Caco-2 (cell line): ENCODE measurements around the gene NAP1L4. TPM values are rescaled to one million over a fixed set of nuclear protein-coding genes. Genes with fewer than 3 reads are reported as not detected.
A peak's percentile ranks its signal among the peaks of the same experiment; 100 is the strongest.

Source experiments
- BruUV-seq: library from RNA; stranded (reverse); fragments of 400-500 nt; replicated peaks from 2 replicates; lab custom pipeline; 2021; lab: Mats Ljungman, UMichigan
- CTCF ChIA-PET: fragments of 300-600 bp; sonication (Branson Sonifier 250); formaldehyde crosslinking; loops from one replicate; lab custom pipeline; 2022; ENCODE audit warnings: antibody characterized with exemption; lab: Charles Lee
- POLR2A ChIA-PET: fragments of 300-600 bp; sonication (Branson Sonifier 250); formaldehyde crosslinking; loops from one replicate; lab custom pipeline; 2022; ENCODE audit warnings: antibody characterized with exemption; lab: Charles Lee
- DNase-seq, 2 experiments: peaks; one replicate each; pipeline versions ENCODE4 v3.0.0 to v3.0.0-alpha.2; 2020 to 2022
- H3K27me3 ChIP-seq: replicated peaks from 2 replicates; pipeline ENCODE4 v1.6.0; 2011; ENCODE audit warnings: low read length; ENCODE audit not compliant: control insufficient read depth, insufficient read depth
- H3K36me3 ChIP-seq: 2 replicates; pipeline ENCODE4 v1.5.1; 2011; ENCODE audit warnings: low read length; ENCODE audit not compliant: control insufficient read depth, insufficient read depth
- H3K4me1 ChIP-seq: fragments of 250-450 bp; sonication (Bioruptor Pico); 2 replicates; pipeline ENCODE4 v1.5.1; 2020; ENCODE audit warnings: mild to moderate bottlenecking
- H3K4me3 ChIP-seq: 2 replicates; pipeline ENCODE4 v1.5.1; 2011; ENCODE audit warnings: low read depth, mild to moderate bottlenecking, control low read depth, low read length
- H3K9me3 ChIP-seq: fragments of 250-450 bp; sonication (Bioruptor Pico); 2 replicates; pipeline ENCODE4 v1.5.1; 2020; ENCODE audit warnings: mild to moderate bottlenecking, moderate library complexity
- H3K27ac Mint-ChIP-seq: one replicate; pipeline ENCODE4 v1.8.0; 2022; ENCODE audit warnings: mixed read lengths; ENCODE audit not compliant: unreplicated experiment
- H3K27me3 Mint-ChIP-seq: one replicate; pipeline ENCODE4 v1.8.0; 2022; ENCODE audit warnings: mixed read lengths; ENCODE audit not compliant: insufficient read depth, unreplicated experiment
- H3K36me3 Mint-ChIP-seq: one replicate; pipeline ENCODE4 v1.8.0; 2022; ENCODE audit warnings: mild to moderate bottlenecking, mixed read lengths; ENCODE audit not compliant: insufficient read depth, unreplicated experiment
- H3K4me1 Mint-ChIP-seq: one replicate; pipeline ENCODE4 v1.8.0; 2022; ENCODE audit warnings: low read depth, mixed read lengths; ENCODE audit not compliant: unreplicated experiment
- H3K4me3 Mint-ChIP-seq: one replicate; pipeline ENCODE4 v1.8.0; 2022; ENCODE audit warnings: mild to moderate bottlenecking, moderate library complexity, mixed read lengths; ENCODE audit not compliant: unreplicated experiment
- H3K9me3 Mint-ChIP-seq: one replicate; pipeline ENCODE4 v1.8.0; 2022; ENCODE audit warnings: mixed read lengths; ENCODE audit not compliant: unreplicated experiment
- intact Hi-C: fragments of 100-400 bp; cut with micrococcal nuclease; formaldehyde crosslinking; loops from one replicate; pipeline ENCODE4 v1.10.0; 2022; ENCODE audit not compliant: unreplicated experiment
- total RNA-seq: library from RNA; stranded (reverse); gene quantifications from 2 replicates; pipeline ENCODE4 v1.2.3, GENCODE V29; 2022
- TF ChIP-seq, protein P1 (sequence below), 2 experiments: fragments of 200-600 bp in 1 of 2; IDR thresholded peaks; 1 replicate in 1 of 2; 2 replicates in 1 of 2; pipeline versions ENCODE4 v1.5.1 to v1.8.0; 2011 to 2022; ENCODE audit warnings: antibody characterized with exemption in 1 of 2, control low read depth in 1 of 2, inconsistent platforms in 1 of 2, low read depth in 1 of 2, low read length in 1 of 2, mild to moderate bottlenecking in 1 of 2, moderate library complexity in 1 of 2; ENCODE audit not compliant: insufficient read depth in 1 of 2, severe bottlenecking in 1 of 2, unreplicated experiment in 1 of 2

The NAP1L4 gene
- total RNA-seq, 1 experiment from 2014 or later = 215 TPM

DNA sequence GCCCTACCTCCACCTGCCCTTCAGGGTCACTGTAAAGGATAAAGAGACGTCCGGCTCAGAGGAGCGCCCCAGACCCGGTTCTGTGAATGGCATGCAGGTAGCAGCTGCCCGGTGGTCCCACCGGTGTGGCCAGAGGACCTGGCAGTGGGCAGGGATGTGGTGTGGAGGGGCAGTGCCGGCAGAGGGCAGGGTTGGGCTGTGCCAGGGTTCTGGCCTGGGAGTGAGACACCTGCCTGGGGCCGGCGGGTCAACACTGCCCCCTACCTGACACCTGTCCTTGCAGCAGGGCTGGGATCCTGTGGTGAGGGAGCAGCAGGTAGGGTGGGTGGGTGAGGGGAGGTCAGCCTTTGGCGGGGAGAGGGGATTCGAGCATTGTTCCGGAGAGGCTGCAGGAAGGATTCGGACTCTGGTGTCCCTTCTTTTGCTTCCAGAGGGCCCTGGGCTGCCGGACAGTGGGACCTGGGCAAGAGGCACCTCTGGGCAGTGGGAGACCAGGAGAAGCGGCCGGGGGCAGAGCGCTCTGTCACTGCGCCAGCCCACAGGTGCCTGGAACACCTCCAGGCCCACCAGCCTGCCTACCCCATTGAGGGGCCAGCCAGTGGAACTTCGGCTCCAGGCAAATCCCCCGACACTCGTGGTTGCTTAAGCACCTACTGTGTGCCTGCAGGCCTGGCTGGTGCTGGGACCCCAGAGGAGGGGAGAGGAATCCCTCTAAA lies 61.3 kb downstream of the NAP1L4 start:
- peak overlapping the region; percentile 91 for H3K4me3 ChIP-seq

DNA sequence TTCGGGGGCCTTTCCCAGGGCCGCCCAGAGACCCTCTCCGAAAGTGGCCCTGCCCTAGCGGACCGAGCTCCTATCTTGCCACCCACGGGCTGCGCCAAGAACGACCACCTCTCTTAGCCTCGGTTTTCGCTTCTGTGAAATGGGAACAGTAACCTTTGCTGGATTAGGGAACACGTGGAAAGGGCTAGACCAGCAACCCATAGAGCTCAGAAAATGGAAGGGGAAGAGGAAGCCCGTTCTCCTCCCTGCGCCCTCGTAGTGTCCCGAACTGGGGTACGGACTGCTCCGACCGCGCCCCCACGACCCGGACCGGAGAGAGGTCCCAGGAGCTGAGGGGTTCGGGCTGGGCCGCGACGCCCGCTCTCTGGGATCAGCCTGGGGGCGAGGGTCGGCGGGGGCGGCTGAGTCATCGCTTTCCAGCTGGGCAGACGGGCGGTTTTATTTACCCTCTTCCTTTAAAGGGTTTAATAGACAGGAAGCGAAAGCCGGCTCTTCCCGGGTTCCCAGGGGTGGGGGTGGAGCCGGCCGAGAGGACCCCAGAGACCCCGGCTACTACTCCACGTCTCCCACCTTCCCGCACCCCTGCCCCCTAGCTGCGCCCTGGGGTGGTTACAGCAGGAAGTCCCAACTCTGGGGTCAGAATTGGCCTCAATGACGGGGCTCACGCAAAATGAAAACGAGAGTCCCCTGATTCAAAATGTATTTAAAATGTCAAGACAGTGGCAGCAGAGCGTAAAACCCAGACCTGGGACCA lies 62.0 kb downstream of the NAP1L4 start:
- Mint-ChIP-seq H3K4me3 (peak overlapping the region; percentile 73), H3K27me3 (no peaks in the 10 kb centered on the region), H3K36me3 (peaks cover 33% of the 10 kb centered on the region), H3K27ac (peak overlapping the region; percentile 79), H3K4me1 (no peaks in the 10 kb centered on the region), H3K9me3 (no peaks in the 10 kb centered on the region)
- intact Hi-C loops = loop anchor here (1.0 to 5.0 kb wide), 4 partner anchors 28 to 397 kb away; a partner anchor contains a TSS
- TF ChIP-seq, protein P1, sequence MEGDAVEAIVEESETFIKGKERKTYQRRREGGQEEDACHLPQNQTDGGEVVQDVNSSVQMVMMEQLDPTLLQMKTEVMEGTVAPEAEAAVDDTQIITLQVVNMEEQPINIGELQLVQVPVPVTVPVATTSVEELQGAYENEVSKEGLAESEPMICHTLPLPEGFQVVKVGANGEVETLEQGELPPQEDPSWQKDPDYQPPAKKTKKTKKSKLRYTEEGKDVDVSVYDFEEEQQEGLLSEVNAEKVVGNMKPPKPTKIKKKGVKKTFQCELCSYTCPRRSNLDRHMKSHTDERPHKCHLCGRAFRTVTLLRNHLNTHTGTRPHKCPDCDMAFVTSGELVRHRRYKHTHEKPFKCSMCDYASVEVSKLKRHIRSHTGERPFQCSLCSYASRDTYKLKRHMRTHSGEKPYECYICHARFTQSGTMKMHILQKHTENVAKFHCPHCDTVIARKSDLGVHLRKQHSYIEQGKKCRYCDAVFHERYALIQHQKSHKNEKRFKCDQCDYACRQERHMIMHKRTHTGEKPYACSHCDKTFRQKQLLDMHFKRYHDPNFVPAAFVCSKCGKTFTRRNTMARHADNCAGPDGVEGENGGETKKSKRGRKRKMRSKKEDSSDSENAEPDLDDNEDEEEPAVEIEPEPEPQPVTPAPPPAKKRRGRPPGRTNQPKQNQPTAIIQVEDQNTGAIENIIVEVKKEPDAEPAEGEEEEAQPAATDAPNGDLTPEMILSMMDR (IDR thresholded peaks at IDR 0.05; ENCODE audit: insufficient read depth in 1 of 2, low read depth in 1 of 2, low read length in 1 of 2, severe bottlenecking in 1 of 2, unreplicated experiment in 1 of 2) = peak in 1 of 2 experiments; percentile 66
- H3K4me3 ChIP-seq = peak overlapping the region; percentile 91
- ChIA-PET POLR2A (interaction anchor here (0.6 to 2.1 kb wide), 7 partner anchors 10 to 529 kb away, joined by 3 to 16 read pairs (median 6); partner anchors contain the start of genes KCNQ1OT1 and TSSC4), CTCF (interaction anchor here (0.6 to 2.3 kb wide), 14 partner anchors 9 to 509 kb away, joined by 3 to 16 read pairs (median 4); partner anchors contain the start of gene NAP1L4)
- DNase-seq = peak; percentile 69 to 73
- H3K36me3 ChIP-seq = no peaks in the 10 kb centered on the region
- H3K9me3 ChIP-seq = no peaks in the 10 kb centered on the region
- TSS peak; percentile 81 for BruUV-seq
- H3K4me1 ChIP-seq = peaks cover 19% of the 10 kb centered on the region
- 0 out of 2 replicates have a peak, but pooled peaks cover 2% of the 10 kb centered on the region for H3K27me3 ChIP-seq

More for the DNA sequence above, 61.3 kb downstream of the NAP1L4 start:
- peak overlapping the region; percentile 79 for H3K27ac Mint-ChIP-seq
- H3K27me3 Mint-ChIP-seq = no peaks in the 10 kb centered on the region
- 0 out of 2 replicates have a peak, but pooled peaks cover 2% of the 10 kb centered on the region for H3K27me3 ChIP-seq
- peaks cover 33% of the 10 kb centered on the region for H3K36me3 Mint-ChIP-seq
- H3K4me1 ChIP-seq = peaks cover 19% of the 10 kb centered on the region
- CTCF ChIA-PET = interaction anchor here (1.2 to 2.3 kb wide), 6 partner anchors 12 to 398 kb away, joined by 3 to 16 read pairs (median 6); partner anchors contain the start of gene NAP1L4
- no peaks in the 10 kb centered on the region for H3K4me1 Mint-ChIP-seq
- POLR2A ChIA-PET = interaction anchor here (0.7 kb wide), 2 partner anchors 21 to 231 kb away, joined by 3 to 11 read pairs; partner anchors contain the start of gene KCNQ1OT1
- intact Hi-C loops = loop anchor here (1.0 to 5.0 kb wide), 4 partner anchors 29 to 398 kb away; a partner anchor contains a TSS
- H3K36me3 ChIP-seq = no peaks in the 10 kb centered on the region
- DNase-seq = peak; percentile 92 to 95
- no peaks in the 10 kb centered on the region for H3K9me3 ChIP-seq
- peak overlapping the region; percentile 73 for H3K4me3 Mint-ChIP-seq
- H3K9me3 Mint-ChIP-seq = no peaks in the 10 kb centered on the region
- no TSS peak for BruUV-seq
- TF ChIP-seq, protein P1 (IDR thresholded peaks at IDR 0.05; ENCODE audit: insufficient read depth in 1 of 2, low read depth in 1 of 2, low read length in 1 of 2, severe bottlenecking in 1 of 2, unreplicated experiment in 1 of 2) = peak; percentile 80 to 95
